GM12865 (cell line): ENCODE measurements around the gene SMARCAL1.
A peak's percentile ranks its signal among the peaks of the same experiment; 100 is the strongest.

Experiments used
- DNase-seq: peaks from one replicate; pipeline ENCODE4 v3.0.0; 2010; ENCODE audit warnings: low read depth
- H3K4me3 ChIP-seq: 2 replicates; pipeline ENCODE4 v1.5.1; 2011; ENCODE audit warnings: mild to moderate bottlenecking, low read depth, low read length, control low read depth
- CTCF ChIP-seq: IDR thresholded peaks from 2 replicates; pipeline ENCODE4 v1.5.1; 2011; ENCODE audit warnings: low read length, control low read depth, low read depth, inconsistent platforms; ENCODE audit not compliant: insufficient read depth; ENCODE audit errors: missing control alignments

Gene SMARCAL1

GRCh38 chr2:216490061-216490460, 77.8 kb downstream of the SMARCAL1 start:
- no peak for TF ChIP-seq CTCF
- DNase-seq = no peak

DNA sequence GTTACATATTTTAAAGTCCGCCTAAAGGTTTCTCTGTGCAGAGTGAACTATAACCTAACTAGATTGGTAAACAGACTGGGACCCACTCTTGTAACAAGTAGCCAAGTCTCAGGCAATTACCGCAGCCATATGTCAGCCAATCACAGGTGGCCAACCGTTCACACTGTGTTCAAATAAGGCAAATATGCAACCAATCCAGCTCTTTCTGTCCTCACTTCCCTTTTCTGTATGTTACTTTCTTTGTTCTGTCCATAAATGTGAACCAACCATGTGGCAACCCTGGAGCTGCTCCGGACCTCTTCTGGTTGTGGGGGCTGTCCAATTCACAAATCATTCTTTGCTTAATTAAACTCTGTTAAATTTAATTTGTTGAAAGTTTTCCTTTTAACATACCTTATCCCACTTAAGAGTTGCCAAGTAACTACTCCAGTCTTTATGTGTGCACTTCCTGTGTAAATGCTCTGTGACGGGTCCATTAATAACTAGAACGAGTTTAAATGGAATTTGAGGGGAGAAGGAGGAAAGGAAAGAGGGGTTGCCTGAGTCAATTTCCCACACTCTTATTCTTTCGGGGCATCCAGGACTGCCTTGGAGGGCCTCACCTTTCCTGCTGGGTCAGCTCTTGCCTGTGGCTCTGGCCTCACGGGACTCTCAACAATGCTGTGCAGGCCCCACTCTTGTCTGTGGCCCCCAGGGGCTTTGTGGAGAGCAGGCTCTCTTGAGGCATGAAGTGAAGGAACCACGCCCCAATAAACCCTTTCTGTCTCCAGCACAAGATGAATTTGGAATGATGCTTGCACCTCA, 79.7 kb downstream of the SMARCAL1 start:
- H3K4me3 ChIP-seq = peak overlapping the region; percentile 37
- TF ChIP-seq CTCF = no peak
- peak; percentile 95 for DNase-seq

More at GRCh38 chr2:216490061-216490460, 77.8 kb downstream of the SMARCAL1 start:
- no peak overlapping the region for H3K4me3 ChIP-seq

DNA sequence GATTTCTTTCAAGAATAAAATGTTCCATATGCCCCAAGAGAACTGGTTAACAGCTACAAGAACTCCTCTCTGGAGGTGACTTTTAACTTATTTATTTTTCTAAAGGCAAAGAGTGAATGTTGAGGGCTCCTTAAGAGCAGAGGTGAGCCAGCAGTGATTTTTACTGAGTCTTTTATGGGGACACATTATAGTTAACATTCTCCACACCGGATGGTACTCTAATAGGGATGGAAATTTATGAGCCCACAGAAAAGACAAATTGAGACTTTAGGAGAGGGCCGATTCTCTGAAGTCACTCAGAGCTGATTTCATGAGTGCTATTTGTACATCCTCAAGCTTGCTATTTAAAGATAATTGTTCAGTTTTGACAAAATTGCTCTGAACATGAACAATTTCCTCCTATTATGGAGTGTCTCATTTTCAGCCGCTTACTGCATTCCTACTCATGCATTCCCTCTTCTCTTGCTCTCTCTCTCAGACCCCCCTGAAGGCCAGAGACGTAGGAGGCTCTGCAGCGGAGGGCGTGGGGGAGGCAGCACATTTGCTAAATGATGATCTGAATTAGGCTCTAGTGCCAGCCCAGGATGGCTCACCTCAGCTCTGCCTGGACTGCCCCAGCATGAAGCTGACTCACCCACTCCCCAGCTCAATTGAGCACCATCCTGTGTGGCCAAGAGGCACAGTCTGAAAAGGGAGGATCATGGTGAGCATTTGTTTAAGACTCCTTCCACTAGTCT, 80.5 kb downstream of the SMARCAL1 start:
- H3K4me3 ChIP-seq = no peak overlapping the region
- no peak for TF ChIP-seq CTCF
- peak; percentile 37 for DNase-seq

DNA sequence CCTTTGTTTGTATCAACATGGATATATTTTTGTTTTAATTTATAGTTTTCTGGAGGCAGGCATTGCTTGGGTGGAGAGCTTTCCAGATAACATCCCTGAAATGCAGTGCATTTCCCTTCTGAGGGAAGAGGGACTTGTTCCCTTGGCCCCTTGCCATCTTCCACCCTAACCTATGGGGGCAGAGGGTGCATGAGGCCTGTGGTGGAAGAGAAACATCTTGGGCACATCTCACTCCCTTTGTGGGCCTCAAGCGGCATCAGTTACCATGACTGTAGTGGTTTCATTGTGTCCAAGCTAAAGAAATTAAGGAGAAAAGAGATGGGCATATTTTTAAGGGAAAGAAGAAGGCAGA, 81.0 kb downstream of the SMARCAL1 start:
- no peak for DNase-seq
- no peak overlapping the region for H3K4me3 ChIP-seq
- no peak for TF ChIP-seq CTCF

DNA sequence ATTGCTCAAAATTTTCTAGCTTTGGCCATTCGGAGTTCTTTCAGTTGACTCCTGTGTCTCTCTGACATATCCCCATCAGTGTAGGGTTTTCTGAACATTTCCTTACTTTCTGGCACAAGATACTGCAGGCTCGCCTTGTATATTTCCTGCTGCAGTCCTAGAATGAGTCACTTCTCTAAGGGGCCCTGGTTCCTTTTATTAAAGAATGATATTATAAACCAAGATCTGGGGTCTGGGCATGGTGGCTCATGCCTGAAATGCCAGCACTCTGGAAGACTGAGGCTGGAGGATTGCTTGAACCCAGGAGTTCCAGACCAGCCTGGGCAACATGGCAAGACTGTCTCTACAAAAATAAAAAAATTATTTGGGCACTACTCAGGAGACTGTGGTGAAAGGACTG, 83.4 kb downstream of the SMARCAL1 start:
- peak; percentile 45 for DNase-seq
- no peak overlapping the region for H3K4me3 ChIP-seq
- no peak for TF ChIP-seq CTCF

DNA sequence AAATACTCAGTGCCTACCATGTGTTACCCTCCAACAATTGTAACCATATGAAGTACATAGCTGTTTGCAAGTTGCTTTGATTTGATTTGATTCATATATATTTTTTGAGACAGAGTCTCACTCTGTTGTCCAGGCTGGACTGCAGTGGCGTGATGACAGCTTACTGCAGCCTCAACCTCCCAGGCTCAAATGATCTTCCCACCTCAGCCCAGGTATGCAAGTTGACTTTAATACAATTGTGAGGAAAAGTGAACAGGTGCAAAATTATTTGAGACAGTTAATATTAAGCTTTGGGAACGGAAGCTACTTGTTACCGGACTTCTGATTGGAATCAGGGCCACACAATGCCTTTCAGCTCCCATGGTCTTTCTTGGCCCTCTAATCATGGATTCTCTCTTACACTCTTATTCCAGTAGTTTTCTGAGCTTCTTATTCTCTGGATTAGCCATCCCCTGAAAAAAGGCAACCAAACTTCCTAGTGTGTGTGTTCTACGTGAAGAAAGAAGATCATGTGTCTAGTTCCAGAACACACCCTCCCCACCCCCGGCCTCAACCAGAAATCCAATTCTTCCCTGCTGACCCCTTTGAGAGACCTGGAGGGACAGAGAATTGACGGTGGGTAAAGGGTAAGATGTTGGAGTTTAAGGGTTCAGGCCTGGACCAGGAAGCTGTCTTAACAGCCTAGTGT, 85.2 kb downstream of the SMARCAL1 start:
- H3K4me3 ChIP-seq = peak overlapping the region; percentile 97

More for the DNA sequence above, 85.2 kb downstream of the SMARCAL1 start:
- no peak for DNase-seq
- no peak for TF ChIP-seq CTCF
